Panc1 (cell line): ENCODE measurements around the gene ANKK1. TPM values are rescaled to one million over a fixed set of nuclear protein-coding genes. Genes with fewer than 3 reads are reported as not detected.

Experiments
- ATAC-seq: fragments of 200-7000 bp; cut with Tn5 transposase; 2 replicates; pipeline ENCODE4 v1.9.1; 2020; ENCODE audit warnings: mild to moderate bottlenecking, moderate library complexity
- BruUV-seq: library from RNA; stranded (reverse); fragments of 400-500 nt; replicated peaks from 2 replicates; lab custom pipeline; 2021; lab: Mats Ljungman, UMichigan
- CTCF ChIA-PET: fragments of 300-600 bp; sonication (Branson Sonifier 250); formaldehyde crosslinking; loops from one replicate; lab custom pipeline; 2022; ENCODE audit warnings: antibody characterized with exemption; lab: Charles Lee
- POLR2A ChIA-PET: fragments of 300-600 bp; sonication (Branson Sonifier 250); formaldehyde crosslinking; loops from one replicate; lab custom pipeline; 2022; ENCODE audit warnings: antibody characterized with exemption; lab: Charles Lee
- DNase-seq: peaks from one replicate; pipeline ENCODE4 v3.0.0-alpha.2; 2010; ENCODE audit warnings: low read depth, low spot score
- H3K27ac ChIP-seq: 2 replicates; pipeline ENCODE4 v1.5.1; 2011; ENCODE audit warnings: mild to moderate bottlenecking, low read length, inconsistent platforms
- H3K27me3 ChIP-seq: fragments of 200-500 bp; sonication (Bioruptor generic); 2 replicates; pipeline ENCODE4 v1.6.0; 2014; ENCODE audit warnings: low read length, inconsistent platforms; ENCODE audit not compliant: control insufficient read depth, insufficient read depth
- H3K36me3 ChIP-seq: fragments of 200-500 bp; sonication (Bioruptor generic); 2 replicates; pipeline ENCODE4 v1.5.1; 2014; ENCODE audit warnings: inconsistent platforms, mild to moderate bottlenecking, low read length, moderate library complexity; ENCODE audit not compliant: control insufficient read depth, insufficient read depth
- H3K4me1 ChIP-seq: 2 replicates; pipeline ENCODE4 v1.5.1; 2011; ENCODE audit warnings: inconsistent platforms, mild to moderate bottlenecking, low read length, moderate library complexity; ENCODE audit not compliant: control insufficient read depth, insufficient read depth
- H3K4me3 ChIP-seq, 2 experiments: 2 replicates each; pipeline ENCODE4 v1.5.1; 2011 to 2012; ENCODE audit warnings: low read depth in 2 of 2, low read length in 2 of 2, mild to moderate bottlenecking in 2 of 2, inconsistent platforms in 1 of 2, moderate library complexity in 1 of 2
- H3K9me3 ChIP-seq: fragments of 200-500 bp; sonication (Bioruptor generic); 2 replicates; pipeline ENCODE4 v1.5.1; 2014; ENCODE audit warnings: low read depth, mild to moderate bottlenecking, inconsistent platforms, low read length, moderate library complexity; ENCODE audit not compliant: control insufficient read depth, insufficient read depth
- POLR2AphosphoS5 ChIP-seq: IDR thresholded peaks from 2 replicates; pipeline ENCODE4 v1.6.1; 2012; ENCODE audit warnings: mild to moderate bottlenecking, low read depth, low read length, moderate library complexity
- SIN3A ChIP-seq: IDR thresholded peaks from 2 replicates; pipeline ENCODE4 v1.6.1; 2012; ENCODE audit warnings: low read depth, mild to moderate bottlenecking, low read length, moderate library complexity, borderline replicate concordance; ENCODE audit not compliant: insufficient read depth
- TCF7L2 ChIP-seq: IDR thresholded peaks from 2 replicates; pipeline ENCODE4 v1.6.1; 2011; ENCODE audit warnings: mild to moderate bottlenecking, low read depth, low read length, inconsistent platforms
- in situ Hi-C: cut with HindIII; loops from 2 replicates; pipeline ENCODE4 v1.10.0; 2016; ENCODE audit warnings: low sequenced_read_pairs, low pct_unique_long_range_greater_than_20kb
- intact Hi-C: fragments of 100-400 bp; cut with micrococcal nuclease; formaldehyde crosslinking; loops from one replicate; pipeline ENCODE4 v1.10.0; 2022; ENCODE audit not compliant: unreplicated experiment
- total RNA-seq: library from RNA; stranded (reverse); gene quantifications from one replicate; pipeline ENCODE4 v1.2.1, GENCODE V29; 2021; ENCODE audit not compliant: unreplicated experiment
- TF ChIP-seq, protein P1 (sequence below): fragments of 450-650 bp; IDR thresholded peaks from 2 replicates; pipeline ENCODE4 v1.5.1; 2017; ENCODE audit warnings: mild to moderate bottlenecking
- TF ChIP-seq, protein P2 (sequence below), 2 experiments: IDR thresholded peaks; 2 replicates each; pipeline ENCODE4 v1.6.1; 2011 to 2012; ENCODE audit warnings: low read depth in 2 of 2, control low read depth in 1 of 2, low read length in 1 of 2, mild to moderate bottlenecking in 1 of 2, moderate library complexity in 1 of 2; ENCODE audit not compliant: insufficient read depth in 1 of 2

ANKK1 gene
- total RNA-seq, 1 experiment from 2014 or later = 0.08 TPM

DNA sequence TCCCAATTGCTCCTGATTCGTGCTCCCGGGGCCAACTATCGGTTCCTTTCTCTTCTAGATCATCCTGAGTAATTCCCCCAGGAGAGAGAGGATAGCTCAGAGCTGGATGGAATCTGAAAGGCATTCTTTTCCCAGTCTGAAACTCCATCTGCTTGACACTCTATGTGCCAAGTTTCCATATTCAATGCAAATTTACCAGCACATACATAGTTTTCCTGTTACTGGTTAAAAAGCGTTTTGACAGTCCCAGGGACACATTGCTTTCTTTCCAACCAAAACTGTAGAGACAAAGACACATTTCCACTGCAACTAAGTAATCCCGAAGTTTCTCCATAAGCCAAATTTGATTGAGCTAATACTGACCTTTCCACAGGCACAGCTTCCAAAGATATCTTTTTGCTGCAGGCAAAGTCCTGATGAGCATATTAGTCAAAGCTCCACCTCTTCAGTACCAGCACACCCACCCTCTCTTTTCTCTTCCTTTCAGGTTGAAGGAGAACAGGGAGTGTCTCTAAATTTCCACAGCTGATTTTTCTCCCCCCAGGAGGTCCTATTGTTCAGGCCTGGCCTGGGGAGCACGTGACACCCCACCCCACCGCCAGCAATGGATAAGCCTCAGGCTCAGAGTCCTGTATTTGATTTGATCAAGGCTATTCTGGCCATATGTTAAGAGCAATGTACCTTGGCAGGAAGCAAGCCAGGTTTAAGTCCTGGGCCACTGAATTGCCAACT lies 9.7 kb upstream of the ANKK1 start:
- CTCF ChIA-PET = interaction anchor here (0.6 kb wide), 1 partner anchor 198 kb away, joined by 22 read pairs; no protein-coding TSS in a partner anchor
- Histone ChIP-seq H3K27me3 (no peaks in the 10 kb centered on the region), H3K27ac (no peak overlapping the region), H3K4me1 (no peaks in the 10 kb centered on the region), H3K9me3 (no peaks in the 10 kb centered on the region), H3K36me3 (no peaks in the 10 kb centered on the region), H3K4me3 (no peak overlapping the region)
- POLR2A ChIA-PET = no interaction called here
- no TSS peak for BruUV-seq
- DNase-seq = no peak
- ATAC-seq = no peak
- in situ Hi-C loops = no loop called here
- intact Hi-C loops = no loop called here
- TF ChIP-seq, protein P1, sequence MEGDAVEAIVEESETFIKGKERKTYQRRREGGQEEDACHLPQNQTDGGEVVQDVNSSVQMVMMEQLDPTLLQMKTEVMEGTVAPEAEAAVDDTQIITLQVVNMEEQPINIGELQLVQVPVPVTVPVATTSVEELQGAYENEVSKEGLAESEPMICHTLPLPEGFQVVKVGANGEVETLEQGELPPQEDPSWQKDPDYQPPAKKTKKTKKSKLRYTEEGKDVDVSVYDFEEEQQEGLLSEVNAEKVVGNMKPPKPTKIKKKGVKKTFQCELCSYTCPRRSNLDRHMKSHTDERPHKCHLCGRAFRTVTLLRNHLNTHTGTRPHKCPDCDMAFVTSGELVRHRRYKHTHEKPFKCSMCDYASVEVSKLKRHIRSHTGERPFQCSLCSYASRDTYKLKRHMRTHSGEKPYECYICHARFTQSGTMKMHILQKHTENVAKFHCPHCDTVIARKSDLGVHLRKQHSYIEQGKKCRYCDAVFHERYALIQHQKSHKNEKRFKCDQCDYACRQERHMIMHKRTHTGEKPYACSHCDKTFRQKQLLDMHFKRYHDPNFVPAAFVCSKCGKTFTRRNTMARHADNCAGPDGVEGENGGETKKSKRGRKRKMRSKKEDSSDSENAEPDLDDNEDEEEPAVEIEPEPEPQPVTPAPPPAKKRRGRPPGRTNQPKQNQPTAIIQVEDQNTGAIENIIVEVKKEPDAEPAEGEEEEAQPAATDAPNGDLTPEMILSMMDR = no peak
- no peak for TF ChIP-seq SIN3A
- TF ChIP-seq POLR2AphosphoS5 = no peak
- TF ChIP-seq, protein P2, sequence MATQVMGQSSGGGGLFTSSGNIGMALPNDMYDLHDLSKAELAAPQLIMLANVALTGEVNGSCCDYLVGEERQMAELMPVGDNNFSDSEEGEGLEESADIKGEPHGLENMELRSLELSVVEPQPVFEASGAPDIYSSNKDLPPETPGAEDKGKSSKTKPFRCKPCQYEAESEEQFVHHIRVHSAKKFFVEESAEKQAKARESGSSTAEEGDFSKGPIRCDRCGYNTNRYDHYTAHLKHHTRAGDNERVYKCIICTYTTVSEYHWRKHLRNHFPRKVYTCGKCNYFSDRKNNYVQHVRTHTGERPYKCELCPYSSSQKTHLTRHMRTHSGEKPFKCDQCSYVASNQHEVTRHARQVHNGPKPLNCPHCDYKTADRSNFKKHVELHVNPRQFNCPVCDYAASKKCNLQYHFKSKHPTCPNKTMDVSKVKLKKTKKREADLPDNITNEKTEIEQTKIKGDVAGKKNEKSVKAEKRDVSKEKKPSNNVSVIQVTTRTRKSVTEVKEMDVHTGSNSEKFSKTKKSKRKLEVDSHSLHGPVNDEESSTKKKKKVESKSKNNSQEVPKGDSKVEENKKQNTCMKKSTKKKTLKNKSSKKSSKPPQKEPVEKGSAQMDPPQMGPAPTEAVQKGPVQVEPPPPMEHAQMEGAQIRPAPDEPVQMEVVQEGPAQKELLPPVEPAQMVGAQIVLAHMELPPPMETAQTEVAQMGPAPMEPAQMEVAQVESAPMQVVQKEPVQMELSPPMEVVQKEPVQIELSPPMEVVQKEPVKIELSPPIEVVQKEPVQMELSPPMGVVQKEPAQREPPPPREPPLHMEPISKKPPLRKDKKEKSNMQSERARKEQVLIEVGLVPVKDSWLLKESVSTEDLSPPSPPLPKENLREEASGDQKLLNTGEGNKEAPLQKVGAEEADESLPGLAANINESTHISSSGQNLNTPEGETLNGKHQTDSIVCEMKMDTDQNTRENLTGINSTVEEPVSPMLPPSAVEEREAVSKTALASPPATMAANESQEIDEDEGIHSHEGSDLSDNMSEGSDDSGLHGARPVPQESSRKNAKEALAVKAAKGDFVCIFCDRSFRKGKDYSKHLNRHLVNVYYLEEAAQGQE (IDR thresholded peaks at IDR 0.05; ENCODE audit: insufficient read depth in 1 of 2, low read depth in 2 of 2, low read length in 1 of 2) = no peak
- TF ChIP-seq TCF7L2 = no peak

DNA sequence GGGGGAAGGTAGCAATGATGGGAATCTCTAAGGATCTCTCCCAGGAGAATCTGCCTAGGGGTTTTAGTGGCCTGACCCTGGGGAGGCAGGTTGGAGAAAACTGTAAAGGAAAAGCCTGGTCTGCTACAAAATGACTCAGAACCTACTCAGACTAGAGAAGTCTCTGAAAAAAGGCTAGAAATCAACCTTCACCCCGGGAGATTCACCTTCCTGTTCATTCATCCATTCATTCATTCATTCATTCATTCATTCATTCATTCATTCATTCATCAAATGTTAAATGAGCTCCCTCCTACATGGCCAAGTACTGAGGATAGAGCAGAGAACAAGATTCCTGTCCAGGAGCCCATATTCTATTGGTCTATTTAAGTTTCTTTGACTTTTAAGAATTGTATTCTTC lies 8.9 kb upstream of the ANKK1 start:
- intact Hi-C loops = no loop called here

More for the DNA sequence above, 8.9 kb upstream of the ANKK1 start:
- TF ChIP-seq, protein P1 = no peak
- TF ChIP-seq SIN3A (no peak), TCF7L2 (no peak), POLR2AphosphoS5 (no peak)
- TF ChIP-seq, protein P2 (IDR thresholded peaks at IDR 0.05; ENCODE audit: insufficient read depth in 1 of 2, low read depth in 2 of 2, low read length in 1 of 2) = no peak
- H3K4me3 ChIP-seq = no peak overlapping the region
- no peaks in the 10 kb centered on the region for H3K27me3 ChIP-seq
- no peak for DNase-seq
- H3K4me1 ChIP-seq = no peaks in the 10 kb centered on the region
- H3K27ac ChIP-seq = no peak overlapping the region
- in situ Hi-C loops = no loop called here
- BruUV-seq = no TSS peak
- H3K36me3 ChIP-seq = no peaks in the 10 kb centered on the region
- ChIA-PET CTCF (no interaction called here), POLR2A (interaction anchor here (0.6 kb wide), 1 partner anchor 120 kb away, joined by 3 read pairs; no protein-coding TSS in a partner anchor)
- no peaks in the 10 kb centered on the region for H3K9me3 ChIP-seq
- no peak for ATAC-seq
